Ovary (tissue), 9 donors: Measurements from ENCODE around the gene COPZ1. TPM values are rescaled to one million over a fixed set of nuclear protein-coding genes. Genes with fewer than 3 reads are reported as not detected.

Experiments
- DNase-seq, 5 donors: peaks; one replicate each; pipeline ENCODE4 v3.0.0-alpha.2; 2019 to 2020
- H3K27ac ChIP-seq, 2 donors: fragments of 200-600 bp; one replicate each; pipeline versions ENCODE4 v1.5.1 to v1.8.0; 2019 to 2022
- H3K27me3 ChIP-seq: fragments of 200-600 bp; one replicate; pipeline ENCODE4 v1.8.0; 2022
- H3K36me3 ChIP-seq: fragments of 200-600 bp; sonication (generic); one replicate; pipeline ENCODE4 v1.5.1; 2019
- H3K4me1 ChIP-seq: one replicate; pipeline ENCODE4 v1.8.1; 2013; ENCODE audit warnings: mild to moderate bottlenecking, moderate library complexity; ENCODE audit not compliant: insufficient read depth
- H3K4me3 ChIP-seq: fragments of 200-600 bp; sonication (generic); one replicate; pipeline ENCODE4 v1.5.1; 2017
- H3K9me3 ChIP-seq, 2 donors: fragments of 200-600 bp in 1 of 2; sonication (generic) in 1 of 2; one replicate each; pipeline versions ENCODE4 v1.5.1 to v1.8.1; 2013 to 2019; ENCODE audit warnings: mild to moderate bottlenecking in 1 of 2, moderate library complexity in 1 of 2
- CTCF ChIP-seq, 3 donors: fragments of 450-650 bp in 2 of 3; fragments of 200-600 bp in 1 of 3; IDR thresholded peaks; one replicate each; pipeline versions ENCODE4 v1.5.1 to v1.8.0; 2016 to 2022; ENCODE audit warnings: antibody characterized with exemption in 3 of 3, mild to moderate bottlenecking in 1 of 3
- EP300 ChIP-seq: sonication (generic); formaldehyde crosslinking; IDR thresholded peaks from one replicate; pipeline ENCODE4 v1.6.1; 2017; ENCODE audit warnings: antibody characterized with exemption
- POLR2A ChIP-seq: fragments of 450-650 bp; IDR thresholded peaks from one replicate; pipeline ENCODE4 v1.6.1; 2017; ENCODE audit warnings: antibody characterized with exemption, mild to moderate bottlenecking, moderate library complexity
- WGBS, 3 donors: extraction: QIAGEN DNeasy Blood & Tissue Kit in 1 of 3; methylation state at CpG; one replicate each; pipeline versions ENCODE4 v1.1.5 to v1.1.7; 2013 to 2017; 5-methylcytosine and 5-hydroxymethylcytosine counted together
- intact Hi-C, 4 donors: fragments of 100-400 bp; cut with DNase I; formaldehyde crosslinking; loops; one replicate each; pipeline versions ENCODE4 v1.11.0 to v1.15.1; 2022 to 2023
- polyA plus RNA-seq, 2 donors: library from polyadenylated mRNA; stranded (reverse); fragments of 200-250 nt in 1 of 2; fragments of 350-450 nt in 1 of 2; fragmentation: Illumina TruSeq in 1 of 2; extraction: RNeasy Lipid Tissue Mini Kit (QIAGEN cat#74804) in 1 of 2; gene quantifications; one replicate each; pipeline ENCODE4 v1.2.3, GENCODE V29; 2013 to 2014
- total RNA-seq, 7 donors: library from RNA; depleted of rRNA in 2 of 7; stranded (reverse); fragments of >200 nt in 2 of 7; fragmentation: NEBNext Ultra II Directional in 3 of 7; extraction: Animal tissue kit (Norgen Biotek cat#: 25700) in 3 of 7; gene quantifications; one replicate each; pipeline versions ENCODE4 v1.1.0 to v1.2.4, GENCODE V29; 2016 to 2023
- donor health status: DM: no; HTN: no; CAD: no; lungs with moderate emphysema.
- donor health status: DM: no; HTN: no; CAD: no.
- donor health status: Bipolar disorder and iron deficiency.
- donor health status: DM: yes; HTN: yes; CAD: no.
- donor health status: DM: no; HTN: no; CAD: no.
- donor health status: DM: yes; HTN: yes; CAD: no.

COPZ1 gene
- total and polyA plus RNA-seq, 9 donors, result 41.7 to 219 (median 108) TPM

- intact Hi-C loops, result no loop called here
- H3K27ac ChIP-seq, result no peak overlapping the region
- no peaks in the 10 kb centered on the region for H3K36me3 ChIP-seq
- no peaks in the 10 kb centered on the region for H3K27me3 ChIP-seq
- 75 to 83% (median 81%) methylated on average over 3 of the region's 3 CpGs for WGBS, 3 donors
- no peak overlapping the region for H3K4me3 ChIP-seq
- no peaks in the 10 kb centered on the region for H3K9me3 ChIP-seq
- no peak for DNase-seq
- no peak for TF ChIP-seq EP300
- no peak for TF ChIP-seq CTCF (IDR thresholded peaks at IDR 0.05)
- no peak for TF ChIP-seq POLR2A
- H3K4me1 ChIP-seq, result peaks cover 2% of the 10 kb centered on the region
Observed at GRCh38 chr12:54393743-54394142, 68.8 kb downstream of the COPZ1 start.

- no peaks in the 10 kb centered on the region for H3K36me3 ChIP-seq
- WGBS, 3 donors, result 49 to 50% (median 50%) methylated on average over 4 of the region's 4 CpGs
- peak in 2 of 5 donors; percentile 65 to 66 for DNase-seq
Observed at GRCh38 chr12:54394281-54394719, 69.4 kb downstream of the COPZ1 start.

GRCh38 chr12:54394986-54395385 lies 70.1 kb downstream of the COPZ1 start:
- Histone ChIP-seq H3K9me3 (no peaks in the 10 kb centered on the region), H3K4me3 (no peak overlapping the region), H3K27me3 (no peaks in the 10 kb centered on the region), H3K27ac (no peak overlapping the region), H3K4me1 (peaks cover 2% of the 10 kb centered on the region), H3K36me3 (no peaks in the 10 kb centered on the region)
- TF ChIP-seq EP300 (no peak), POLR2A (no peak), CTCF (IDR thresholded peaks at IDR 0.05) (no peak)
- 86 to 93% (median 86%) methylated on average over 1 of the region's 1 CpG for WGBS, 3 donors
- intact Hi-C loops, result loop anchor here in 1 of 4 donors (5.0 kb wide), 1 partner anchor 42 kb away; no protein-coding TSS in a partner anchor
- DNase-seq, result no peak

More at GRCh38 chr12:54394281-54394719, 69.4 kb downstream of the COPZ1 start:
- no peak overlapping the region for H3K4me3 ChIP-seq
- peaks cover 2% of the 10 kb centered on the region for H3K4me1 ChIP-seq
- no peaks in the 10 kb centered on the region for H3K9me3 ChIP-seq
- no peak overlapping the region for H3K27ac ChIP-seq
- H3K27me3 ChIP-seq, result no peaks in the 10 kb centered on the region
- intact Hi-C loops, result no loop called here
- no peak for TF ChIP-seq EP300
- TF ChIP-seq CTCF (IDR thresholded peaks at IDR 0.05), result peak in 2 of 3 donors; percentile 35 to 40

GRCh38 chr12:54395545-54395944 lies 70.6 kb downstream of the COPZ1 start:
- Histone ChIP-seq H3K4me3 (no peak overlapping the region), H3K27me3 (no peaks in the 10 kb centered on the region), H3K36me3 (no peaks in the 10 kb centered on the region), H3K27ac (no peak overlapping the region), H3K9me3 (no peaks in the 10 kb centered on the region), H3K4me1 (peaks cover 2% of the 10 kb centered on the region)
- TF ChIP-seq CTCF (IDR thresholded peaks at IDR 0.05) (no peak), EP300 (no peak), POLR2A (no peak)
- DNase-seq, result no peak
- intact Hi-C loops, result loop anchor here in 1 of 4 donors (5.0 kb wide), 1 partner anchor 42 kb away; no protein-coding TSS in a partner anchor
